ENCODE results near the gene HSPH1. TPM values are rescaled to one million over a fixed set of nuclear protein-coding genes. Genes with fewer than 3 reads are reported as not detected.

HSPH1 gene
- total RNA-seq, 1 experiment from 2014 or later: 116 TPM

- POLR2A ChIA-PET: no interaction called here
- Histone ChIP-seq H3K36me3 (ENCODE audit: control insufficient read depth in 1 of 2, insufficient read depth in 2 of 2, low read length in 2 of 2) (peaks cover 33 to 40% of the 10 kb centered on the region in 2 experiments), H4K20me1 (ENCODE audit: insufficient read depth) (peaks cover 15% of the 10 kb centered on the region; the same call in 1 of the 2 replicates), H3K9me2 (ENCODE audit: insufficient read depth) (no peaks in the 10 kb centered on the region), H3K4me3 (replicated peaks in 1 of 2; ENCODE audit: low read depth in 1 of 2, low read length in 2 of 2) (no peak overlapping the region), H3K9ac (ENCODE audit: low read length) (no peak overlapping the region), H3K9me3 (ENCODE audit: control insufficient read depth in 1 of 2, insufficient read depth in 1 of 2, low read depth in 1 of 2, low read length in 2 of 2) (no peaks in the 10 kb centered on the region), H3K4me2 (ENCODE audit: low read length) (no peak overlapping the region), H3K27ac (ENCODE audit: low read depth, low read length) (no peak overlapping the region), H3K4me1 (ENCODE audit: control insufficient read depth in 1 of 2, insufficient read depth in 2 of 2, low read length in 2 of 2) (no peaks in the 10 kb centered on the region), H2AFZ (ENCODE audit: low read depth, low read length, poor library complexity, severe bottlenecking) (no peak overlapping the region), H3K27me3 (ENCODE audit: insufficient read depth, low read length) (no peaks in the 10 kb centered on the region), H3K79me2 (ENCODE audit: insufficient read depth, low read length) (peaks cover 10% of the 10 kb centered on the region; the same call in 1 of the 2 replicates)
- RAD21 ChIA-PET (ENCODE audit: low non-redundant PET in 1 of 2, low total read pairs in 2 of 2, uncharacterized antibody in 2 of 2, unreplicated experiment in 2 of 2): no interaction called here
- CTCF ChIA-PET: no interaction called here
- TF ChIP-seq MAX (IDR thresholded peaks at IDR 0.05) (no peak), SRF (IDR thresholded peaks at IDR 0.05; ENCODE audit: low read depth) (no peak), POLR2A (IDR thresholded peaks at IDR 0.05; ENCODE audit: borderline replicate concordance, extremely low read depth, insufficient read depth, insufficient read length) (no peak), FOSL1 (IDR thresholded peaks at IDR 0.05; ENCODE audit: low read depth) (no peak), EZH2 (IDR thresholded peaks at IDR 0.05) (no peak), EGR1 (IDR thresholded peaks at IDR 0.05; ENCODE audit: low read depth) (no peak), SIN3A (IDR thresholded peaks at IDR 0.05; ENCODE audit: low read depth) (no peak), ZBTB33 (IDR thresholded peaks at IDR 0.05; ENCODE audit: extremely low read depth, insufficient replicate concordance, low read length) (no peak), ZFX (IDR thresholded peaks at IDR 0.05) (no peak)
- BruUV-seq (replicated peaks): no TSS peak
- no peak for ATAC-seq
- intact Hi-C loops (cut with micrococcal nuclease): no loop called here
- no peak for DNase-seq (ENCODE audit: low read depth, low spot score)
Measured at GRCh38 chr13:31133621-31134020, 28.1 kb downstream of the HSPH1 start.

- Histone ChIP-seq H3K27ac (ENCODE audit: low read depth, low read length) (no peak overlapping the region), H4K20me1 (ENCODE audit: insufficient read depth) (peaks cover 14% of the 10 kb centered on the region; the same call in 1 of the 2 replicates), H3K79me2 (ENCODE audit: insufficient read depth, low read length) (no peaks in the 10 kb centered on the region), H3K4me1 (ENCODE audit: control insufficient read depth in 1 of 2, insufficient read depth in 2 of 2, low read length in 2 of 2) (no peaks in the 10 kb centered on the region), H3K27me3 (ENCODE audit: insufficient read depth, low read length) (no peaks in the 10 kb centered on the region), H3K4me3 (replicated peaks in 1 of 2; ENCODE audit: low read depth in 1 of 2, low read length in 2 of 2) (no peak overlapping the region), H3K9me3 (ENCODE audit: control insufficient read depth in 1 of 2, insufficient read depth in 1 of 2, low read depth in 1 of 2, low read length in 2 of 2) (no peaks in the 10 kb centered on the region), H3K4me2 (ENCODE audit: low read length) (no peak overlapping the region), H3K36me3 (ENCODE audit: control insufficient read depth in 1 of 2, insufficient read depth in 2 of 2, low read length in 2 of 2) (peaks cover 13 to 19% of the 10 kb centered on the region in 2 experiments), H2AFZ (ENCODE audit: low read depth, low read length, poor library complexity, severe bottlenecking) (no peak overlapping the region), H3K9me2 (ENCODE audit: insufficient read depth) (no peaks in the 10 kb centered on the region), H3K9ac (ENCODE audit: low read length) (no peak overlapping the region)
- CTCF ChIA-PET: no interaction called here
- intact Hi-C loops (cut with micrococcal nuclease): no loop called here
- ATAC-seq (no peak), DNase-seq (ENCODE audit: low read depth, low spot score) (no peak)
- no TSS peak for BruUV-seq (replicated peaks)
- TF ChIP-seq ZFX (IDR thresholded peaks at IDR 0.05): no peak
- no peak for TF ChIP-seq MAX (IDR thresholded peaks at IDR 0.05)
- no peak for TF ChIP-seq POLR2A (IDR thresholded peaks at IDR 0.05; ENCODE audit: borderline replicate concordance, extremely low read depth, insufficient read depth, insufficient read length)
- TF ChIP-seq ATF3 (IDR thresholded peaks at IDR 0.05): no peak
- TF ChIP-seq FOSL1 (IDR thresholded peaks at IDR 0.05; ENCODE audit: low read depth): no peak
- TF ChIP-seq REST (IDR thresholded peaks at IDR 0.05; ENCODE audit: low read depth): no peak
- TF ChIP-seq SIN3A (IDR thresholded peaks at IDR 0.05; ENCODE audit: low read depth): no peak
- TF ChIP-seq TCF7L2 (IDR thresholded peaks at IDR 0.05; ENCODE audit: borderline replicate concordance, extremely low read depth, insufficient read depth, insufficient read length): no peak
- RAD21 ChIA-PET (ENCODE audit: low non-redundant PET in 1 of 2, low total read pairs in 2 of 2, uncharacterized antibody in 2 of 2, unreplicated experiment in 2 of 2): no interaction called here
- POLR2A ChIA-PET: no interaction called here
Measured at GRCh38 chr13:31131470-31131961, 30.2 kb downstream of the HSPH1 start.
